Smooth muscle cell (in vitro differentiated cells): Measurements from ENCODE around the gene PMVK. TPM values are rescaled to one million over a fixed set of nuclear protein-coding genes. Genes with fewer than 3 reads are reported as not detected.

Experiments
- DNase-seq: peaks from one replicate; lab custom pipeline; 2025; ENCODE audit not compliant: unreplicated experiment; lab: John Stamatoyannopoulos, UW
- H2AFZ ChIP-seq: fragments of 200-600 bp; sonication (generic); 2 replicates; pipeline ENCODE4 v1.6.0; 2016; ENCODE audit warnings: antibody characterized with exemption, low read depth, mild to moderate bottlenecking
- H3F3A ChIP-seq: fragments of 200-600 bp; sonication (generic); 2 replicates; pipeline ENCODE4 v1.6.0; 2017; ENCODE audit warnings: antibody characterized with exemption, low read depth
- H3K27ac ChIP-seq: fragments of 200-600 bp; sonication (generic); 2 replicates; pipeline ENCODE4 v1.5.1; 2016; ENCODE audit warnings: low read depth, mild to moderate bottlenecking
- H3K27me3 ChIP-seq: fragments of 200-600 bp; sonication (generic); 2 replicates; pipeline ENCODE4 v1.6.1; 2016; ENCODE audit warnings: low read depth, mild to moderate bottlenecking
- H3K36me3 ChIP-seq: fragments of 200-600 bp; sonication (generic); 2 replicates; pipeline ENCODE4 v1.5.1; 2016; ENCODE audit warnings: low read depth
- H3K4me1 ChIP-seq: fragments of 200-600 bp; sonication (generic); 2 replicates; pipeline ENCODE4 v1.5.1; 2016; ENCODE audit warnings: low read depth
- H3K4me2 ChIP-seq: fragments of 200-600 bp; sonication (generic); 2 replicates; pipeline ENCODE4 v1.6.0; 2016; ENCODE audit warnings: mild to moderate bottlenecking
- H3K4me3 ChIP-seq: fragments of 200-600 bp; sonication (generic); 2 replicates; pipeline ENCODE4 v1.5.1; 2016; ENCODE audit warnings: mild to moderate bottlenecking
- H3K79me2 ChIP-seq: fragments of 200-600 bp; sonication (generic); 2 replicates; pipeline ENCODE4 v1.6.0; 2016; ENCODE audit warnings: low read depth, mild to moderate bottlenecking
- H3K9ac ChIP-seq: fragments of 200-600 bp; sonication (generic); 2 replicates; pipeline ENCODE4 v1.6.0; 2016; ENCODE audit warnings: low read depth
- H3K9me3 ChIP-seq: fragments of 200-600 bp; sonication (generic); replicated peaks from 2 replicates; pipeline ENCODE4 v1.5.1; 2016; ENCODE audit warnings: low read depth
- H4K20me1 ChIP-seq: fragments of 200-600 bp; sonication (generic); 2 replicates; pipeline ENCODE4 v1.6.0; 2016; ENCODE audit warnings: low read depth
- WGBS: methylation state at CpG from one replicate; pipeline ENCODE4 v1.1.7; 2016; ENCODE audit warnings: low lambda C conversion rate; 5-methylcytosine and 5-hydroxymethylcytosine counted together
- polyA plus RNA-seq: library from polyadenylated mRNA; unstranded; fragments of >200 nt; fragmentation: Nextera tagmentation; extraction: Ambion mirVana; gene quantifications from 2 replicates; pipeline ENCODE4 v1.2.1, GENCODE V29; 2016
- total RNA-seq: library from RNA; depleted of rRNA; stranded (reverse); fragments of >200 nt; gene quantifications from 2 replicates; pipeline ENCODE4 v1.2.3, GENCODE V29; 2014
- TF ChIP-seq, protein P1 (sequence below): fragments of 200-600 bp; sonication (generic); IDR thresholded peaks from 2 replicates; pipeline ENCODE4 v1.5.1; 2017; ENCODE audit warnings: borderline replicate concordance, mild to moderate bottlenecking, antibody characterized with exemption; ENCODE audit not compliant: insufficient read depth, poor library complexity, severe bottlenecking

Gene PMVK
- total and polyA plus RNA-seq, 2 experiments from 2014 or later = 6.7 to 31.2 TPM

DNA sequence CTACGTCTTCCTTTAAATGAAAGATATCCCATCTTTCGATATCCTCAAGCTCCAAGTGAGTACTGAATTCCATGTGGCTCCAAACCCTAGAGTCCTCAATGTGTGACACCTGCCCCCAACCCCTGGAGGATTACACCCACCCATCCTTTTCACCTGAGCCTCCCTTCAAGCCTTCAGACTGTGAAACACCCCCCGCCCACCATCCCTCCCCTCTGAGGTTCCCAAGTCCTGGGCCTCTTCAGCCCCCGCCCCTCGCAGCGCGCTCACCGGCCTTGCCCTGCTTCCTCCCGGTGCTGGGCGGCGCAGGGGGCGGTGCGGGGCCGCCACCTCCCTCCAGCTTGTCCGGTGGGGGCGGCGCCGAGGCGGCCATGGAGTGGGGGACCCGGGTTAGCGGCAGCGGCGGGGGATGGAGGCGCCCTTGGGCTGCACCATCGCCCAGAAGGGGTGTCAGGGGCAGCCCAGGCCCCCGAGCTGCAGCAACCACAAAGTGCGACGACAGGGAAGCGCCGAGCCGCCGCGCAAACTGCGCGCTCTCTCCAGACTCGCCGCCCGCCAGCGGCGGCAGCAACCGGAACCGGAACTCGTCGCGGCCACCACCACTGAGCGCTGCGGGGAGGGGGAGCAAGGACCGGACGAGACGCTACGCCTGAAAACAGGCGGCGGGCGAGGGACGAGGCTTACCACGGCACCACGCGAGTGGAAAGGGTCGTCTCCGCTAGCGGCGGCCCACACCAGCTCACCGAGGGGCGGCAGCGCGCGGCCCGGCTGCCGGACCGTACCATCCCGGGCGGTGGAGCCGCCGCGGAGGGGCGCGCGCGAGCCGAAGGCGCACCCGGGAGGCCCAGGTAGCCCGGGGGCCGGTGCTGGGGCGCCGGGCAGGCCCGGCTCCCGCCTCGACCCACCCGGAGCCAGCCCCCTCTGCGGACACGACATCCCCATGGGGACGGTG is 25.0 kb upstream of the PMVK start, which contains the start of gene PYGO2:
Gene PYGO2, minus strand, starts transcription at position 576 of the 949 bp plus-strand sequence. Its CDS starts 206 bp downstream, at position 370.
- Histone ChIP-seq H3K27ac (peak within 1 kb of the TSS; percentile 85), H3K9me3 (no peaks in the 10 kb centered on the region), H3K27me3 (no peaks in the 10 kb centered on the region), H3F3A (peaks cover 17% of the 10 kb centered on the region), H3K4me3 (peak within 1 kb of the TSS; percentile 82), H3K4me1 (peaks cover 28% of the 10 kb centered on the region), H3K36me3 (peaks cover 5% of the 10 kb centered on the region), H4K20me1 (peaks cover 7% of the 10 kb centered on the region), H3K4me2 (peak within 1 kb of the TSS; percentile 95), H2AFZ (no peak within 1 kb of the TSS), H3K79me2 (peaks cover 10% of the 10 kb centered on the region), H3K9ac (peak within 1 kb of the TSS; percentile 83)
- peak; percentile 66 for DNase-seq
- WGBS = 2% methylated on average over 78 of the region's 93 CpGs
- TF ChIP-seq, protein P1, sequence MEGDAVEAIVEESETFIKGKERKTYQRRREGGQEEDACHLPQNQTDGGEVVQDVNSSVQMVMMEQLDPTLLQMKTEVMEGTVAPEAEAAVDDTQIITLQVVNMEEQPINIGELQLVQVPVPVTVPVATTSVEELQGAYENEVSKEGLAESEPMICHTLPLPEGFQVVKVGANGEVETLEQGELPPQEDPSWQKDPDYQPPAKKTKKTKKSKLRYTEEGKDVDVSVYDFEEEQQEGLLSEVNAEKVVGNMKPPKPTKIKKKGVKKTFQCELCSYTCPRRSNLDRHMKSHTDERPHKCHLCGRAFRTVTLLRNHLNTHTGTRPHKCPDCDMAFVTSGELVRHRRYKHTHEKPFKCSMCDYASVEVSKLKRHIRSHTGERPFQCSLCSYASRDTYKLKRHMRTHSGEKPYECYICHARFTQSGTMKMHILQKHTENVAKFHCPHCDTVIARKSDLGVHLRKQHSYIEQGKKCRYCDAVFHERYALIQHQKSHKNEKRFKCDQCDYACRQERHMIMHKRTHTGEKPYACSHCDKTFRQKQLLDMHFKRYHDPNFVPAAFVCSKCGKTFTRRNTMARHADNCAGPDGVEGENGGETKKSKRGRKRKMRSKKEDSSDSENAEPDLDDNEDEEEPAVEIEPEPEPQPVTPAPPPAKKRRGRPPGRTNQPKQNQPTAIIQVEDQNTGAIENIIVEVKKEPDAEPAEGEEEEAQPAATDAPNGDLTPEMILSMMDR = peak; percentile 54

DNA sequence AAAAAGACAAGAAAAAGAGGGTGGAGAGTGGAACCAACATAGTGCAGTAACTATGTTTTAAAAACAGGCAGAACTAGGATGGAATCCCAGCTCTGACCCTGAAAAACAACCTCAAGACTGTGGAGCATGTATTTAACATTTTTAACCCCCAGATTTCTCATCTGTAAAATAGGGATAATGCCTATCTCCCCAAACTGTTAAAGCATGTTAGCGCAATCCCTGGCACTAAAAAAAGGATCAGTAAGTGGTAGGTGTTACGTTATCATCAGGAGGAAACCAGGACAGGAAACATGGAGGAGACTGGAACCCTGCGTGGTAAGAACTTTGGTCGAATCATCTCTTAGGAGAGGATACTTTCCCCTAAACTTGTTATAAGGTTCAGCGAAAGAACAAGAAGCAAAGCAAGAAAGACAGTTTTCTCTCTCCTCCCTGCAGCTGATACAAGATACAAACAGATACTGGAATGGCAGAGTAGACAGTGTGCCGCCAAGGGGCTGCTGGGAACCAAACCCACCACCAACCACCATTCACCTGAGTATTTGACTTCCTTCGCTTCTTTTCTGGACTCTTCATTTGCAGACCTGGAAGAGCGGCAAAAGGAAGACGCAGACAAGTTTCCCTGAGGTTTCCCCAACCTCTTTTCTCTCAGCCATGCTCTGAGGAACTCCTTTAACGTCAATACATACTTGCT is 24.1 kb upstream of the PMVK start:
- H3F3A ChIP-seq = peaks cover 10% of the 10 kb centered on the region
- peak overlapping the region; percentile 85 for H3K27ac ChIP-seq
- TF ChIP-seq, protein P1 = no peak
- peak overlapping the region; percentile 83 for H3K9ac ChIP-seq
- H3K4me2 ChIP-seq = peak overlapping the region; percentile 95
- H3K4me3 ChIP-seq = peak overlapping the region; percentile 82
- peaks cover 3% of the 10 kb centered on the region for H4K20me1 ChIP-seq
- H3K4me1 ChIP-seq = peaks cover 30% of the 10 kb centered on the region
- H3K9me3 ChIP-seq = no peaks in the 10 kb centered on the region
- no peak for DNase-seq
- peaks cover 5% of the 10 kb centered on the region for H3K36me3 ChIP-seq
- peaks cover 8% of the 10 kb centered on the region for H3K79me2 ChIP-seq
- 69% methylated on average over 10 of the region's 10 CpGs for WGBS
- H2AFZ ChIP-seq = no peak overlapping the region
- no peaks in the 10 kb centered on the region for H3K27me3 ChIP-seq

DNA sequence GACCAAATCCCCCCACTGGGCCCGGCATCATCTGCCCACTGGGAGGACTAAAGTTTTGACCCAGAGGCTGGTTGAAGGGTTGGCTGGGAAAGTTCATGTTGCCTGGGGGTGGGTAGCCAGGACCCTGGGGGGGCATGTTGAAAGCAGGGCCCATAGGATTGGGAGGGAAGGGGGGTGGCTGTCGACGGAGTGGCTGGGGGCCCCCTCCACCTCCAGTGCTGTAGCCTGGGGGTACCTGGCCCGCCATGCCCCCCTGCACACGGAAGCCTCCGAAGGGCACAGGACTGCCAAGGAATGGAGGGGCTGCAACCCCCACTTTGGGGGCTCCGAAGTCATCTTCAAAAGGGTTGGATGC is 22.9 kb upstream of the PMVK start:
- 95% methylated on average over 7 of the region's 7 CpGs for WGBS
- TF ChIP-seq, protein P1 = no peak

More for the DNA sequence above, 22.9 kb upstream of the PMVK start:
- no peak overlapping the region for H3K9ac ChIP-seq
- H3K27ac ChIP-seq = no peak overlapping the region
- no peak overlapping the region for H3K4me2 ChIP-seq
- peaks cover 15% of the 10 kb centered on the region for H3K79me2 ChIP-seq
- no peaks in the 10 kb centered on the region for H3K9me3 ChIP-seq
- no peaks in the 10 kb centered on the region for H3K27me3 ChIP-seq
- no peak overlapping the region for H2AFZ ChIP-seq
- H3F3A ChIP-seq = peaks cover 4% of the 10 kb centered on the region
- no peak overlapping the region for H3K4me3 ChIP-seq
- no peaks in the 10 kb centered on the region for H4K20me1 ChIP-seq
- peaks cover 35% of the 10 kb centered on the region for H3K4me1 ChIP-seq
- DNase-seq = no peak
- H3K36me3 ChIP-seq = peaks cover 5% of the 10 kb centered on the region
